ENCODE data around the gene TNNI3. TPM values are rescaled to one million over a fixed set of nuclear protein-coding genes. Genes with fewer than 3 reads are reported as not detected.

Gene TNNI3
- polyA plus RNA-seq, 1 experiment: 0.21 TPM

DNA sequence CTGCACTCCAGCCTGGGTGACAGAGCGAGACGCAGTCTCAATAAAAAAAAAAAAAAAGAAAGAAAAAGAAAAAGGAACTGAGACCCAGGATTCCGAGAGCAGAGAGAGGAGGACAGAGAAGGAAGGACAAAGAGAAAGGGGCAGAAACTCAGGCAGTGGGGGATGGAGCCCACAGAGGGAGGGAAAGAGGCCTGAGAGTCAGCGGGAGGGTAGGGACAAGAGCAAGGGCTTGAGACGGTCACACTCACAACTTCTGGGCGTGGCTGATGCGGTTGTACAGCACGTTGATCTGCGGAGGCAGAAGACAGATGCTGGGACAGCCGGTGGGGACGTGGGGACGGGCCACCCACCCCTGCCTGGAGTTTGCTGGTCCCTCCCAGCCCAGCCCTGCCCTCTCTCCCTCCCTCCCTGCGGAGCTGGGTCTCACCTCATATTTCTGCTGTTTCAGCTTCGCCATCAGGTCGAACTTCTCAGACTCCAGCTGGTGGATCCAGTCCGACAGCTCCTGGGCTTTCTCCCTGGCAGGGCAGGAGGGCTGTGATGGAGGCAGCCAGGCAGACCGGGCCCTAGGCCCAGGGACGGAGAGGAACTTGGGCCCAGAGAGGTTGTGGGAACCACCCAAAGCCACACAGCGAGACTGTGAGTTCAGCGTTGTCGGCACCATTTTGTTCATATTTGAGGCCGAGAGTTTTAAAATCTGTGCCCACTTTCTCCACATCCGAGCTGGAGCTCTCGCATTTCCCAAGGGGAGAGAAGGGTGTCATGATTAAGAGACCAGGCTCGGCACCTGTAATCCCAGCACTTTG lies 23.7 kb downstream of the TNNI3 start:
- no peak for DNase-seq (ENCODE audit: low read depth, low spot score)
- H3K27me3 ChIP-seq (ENCODE audit: control insufficient read depth, insufficient read depth, low read length): peaks cover 34% of the 10 kb centered on the region
- H3K27ac ChIP-seq (ENCODE audit: low read depth, low read length): no peak overlapping the region
- no peaks in the 10 kb centered on the region for H3K9me3 ChIP-seq (ENCODE audit: control insufficient read depth, insufficient read depth, low read length)
- H3K4me3 ChIP-seq (ENCODE audit: low read depth, low read length): no peak overlapping the region
- ChIA-PET POLR2A (no interaction called here), CTCF (interaction anchor here (0.6 to 1.4 kb wide), 3 partner anchors 45 to 499 kb away, joined by 3 to 5 read pairs (median 4); no protein-coding TSS in a partner anchor)
- TF ChIP-seq, protein P1, sequence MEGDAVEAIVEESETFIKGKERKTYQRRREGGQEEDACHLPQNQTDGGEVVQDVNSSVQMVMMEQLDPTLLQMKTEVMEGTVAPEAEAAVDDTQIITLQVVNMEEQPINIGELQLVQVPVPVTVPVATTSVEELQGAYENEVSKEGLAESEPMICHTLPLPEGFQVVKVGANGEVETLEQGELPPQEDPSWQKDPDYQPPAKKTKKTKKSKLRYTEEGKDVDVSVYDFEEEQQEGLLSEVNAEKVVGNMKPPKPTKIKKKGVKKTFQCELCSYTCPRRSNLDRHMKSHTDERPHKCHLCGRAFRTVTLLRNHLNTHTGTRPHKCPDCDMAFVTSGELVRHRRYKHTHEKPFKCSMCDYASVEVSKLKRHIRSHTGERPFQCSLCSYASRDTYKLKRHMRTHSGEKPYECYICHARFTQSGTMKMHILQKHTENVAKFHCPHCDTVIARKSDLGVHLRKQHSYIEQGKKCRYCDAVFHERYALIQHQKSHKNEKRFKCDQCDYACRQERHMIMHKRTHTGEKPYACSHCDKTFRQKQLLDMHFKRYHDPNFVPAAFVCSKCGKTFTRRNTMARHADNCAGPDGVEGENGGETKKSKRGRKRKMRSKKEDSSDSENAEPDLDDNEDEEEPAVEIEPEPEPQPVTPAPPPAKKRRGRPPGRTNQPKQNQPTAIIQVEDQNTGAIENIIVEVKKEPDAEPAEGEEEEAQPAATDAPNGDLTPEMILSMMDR (IDR thresholded peaks at IDR 0.05; ENCODE audit: low read depth, low read length): no peak

DNA sequence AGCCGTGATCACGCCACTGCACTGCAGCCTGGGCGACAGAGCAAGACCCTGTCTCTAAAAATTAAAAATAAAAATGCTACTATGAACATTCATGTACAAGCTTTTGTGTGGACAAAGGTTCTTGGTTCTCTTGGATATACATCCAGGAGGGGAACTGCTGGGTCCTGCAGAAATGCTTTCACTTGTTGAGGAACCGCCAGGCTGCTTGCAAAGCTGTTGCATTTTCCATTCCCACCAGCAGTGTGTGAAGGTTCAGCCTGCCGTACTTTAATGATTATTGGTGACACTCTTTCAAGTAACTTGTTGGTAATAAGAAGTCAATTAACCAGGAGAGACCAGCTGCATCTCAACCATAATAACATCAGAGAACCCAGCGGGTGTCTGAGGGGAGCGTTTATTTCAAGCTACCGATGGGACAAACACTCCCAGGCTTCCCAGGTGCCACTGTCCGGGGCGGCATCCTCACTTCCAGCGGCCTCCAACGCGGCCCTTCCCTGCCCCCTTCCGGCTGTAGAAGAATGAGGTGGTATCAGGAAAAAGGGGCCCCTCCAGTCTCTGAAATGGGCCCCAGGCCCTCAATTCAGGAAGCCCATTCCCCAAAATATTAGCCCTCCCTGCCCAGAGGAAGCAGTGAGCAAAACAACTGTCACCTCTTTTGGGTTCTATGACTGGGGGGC lies 24.9 kb downstream of the TNNI3 start:
- POLR2A ChIA-PET: no interaction called here
- H3K27me3 ChIP-seq (ENCODE audit: control insufficient read depth, insufficient read depth, low read length): peaks cover 31% of the 10 kb centered on the region

DNA sequence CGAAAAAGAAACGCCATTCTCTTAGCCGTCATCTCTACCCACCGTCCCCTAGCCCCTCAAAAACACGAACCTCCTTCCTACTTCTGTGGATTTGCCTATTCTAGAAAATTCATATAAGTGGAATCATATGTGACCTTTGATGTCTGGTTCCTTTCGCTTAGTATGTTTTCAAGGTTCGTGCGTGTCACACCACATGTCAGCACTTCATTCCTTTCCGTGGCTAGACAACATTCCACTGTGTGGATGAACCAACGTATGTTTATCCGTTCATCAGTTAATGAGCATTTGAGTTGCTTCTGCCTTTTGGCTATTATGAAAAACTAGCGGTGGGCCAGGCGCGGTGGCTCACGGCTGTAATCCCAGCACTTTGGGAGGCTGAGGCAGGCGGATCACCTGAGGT lies 26.1 kb downstream of the TNNI3 start:
- Histone ChIP-seq H3K27me3 (ENCODE audit: control insufficient read depth, insufficient read depth, low read length) (peaks cover 33% of the 10 kb centered on the region), H3K27ac (ENCODE audit: low read depth, low read length) (no peak overlapping the region), H3K9me3 (ENCODE audit: control insufficient read depth, insufficient read depth, low read length) (no peaks in the 10 kb centered on the region), H3K4me3 (ENCODE audit: low read depth, low read length) (no peak overlapping the region)
- TF ChIP-seq, protein P1 (IDR thresholded peaks at IDR 0.05; ENCODE audit: low read depth, low read length): no peak
- no peak for DNase-seq (ENCODE audit: low read depth, low spot score)
- CTCF ChIA-PET: interaction anchor here (0.7 to 1.5 kb wide), 3 partner anchors 9 to 339 kb away, joined by 3 to 6 read pairs (median 5); no protein-coding TSS in a partner anchor
- POLR2A ChIA-PET: no interaction called here

More for the DNA sequence above, 24.9 kb downstream of the TNNI3 start:
- no peak overlapping the region for H3K4me3 ChIP-seq (ENCODE audit: low read depth, low read length)
- CTCF ChIA-PET: interaction anchor here (0.6 to 1.5 kb wide), 3 partner anchors 8 to 500 kb away, joined by 3 to 6 read pairs (median 5); no protein-coding TSS in a partner anchor
- no peak for DNase-seq (ENCODE audit: low read depth, low spot score)
- no peaks in the 10 kb centered on the region for H3K9me3 ChIP-seq (ENCODE audit: control insufficient read depth, insufficient read depth, low read length)
- H3K27ac ChIP-seq (ENCODE audit: low read depth, low read length): no peak overlapping the region
- TF ChIP-seq, protein P1 (IDR thresholded peaks at IDR 0.05; ENCODE audit: low read depth, low read length): peak; percentile 25; the same call in 1 of the 2 replicates

DNA sequence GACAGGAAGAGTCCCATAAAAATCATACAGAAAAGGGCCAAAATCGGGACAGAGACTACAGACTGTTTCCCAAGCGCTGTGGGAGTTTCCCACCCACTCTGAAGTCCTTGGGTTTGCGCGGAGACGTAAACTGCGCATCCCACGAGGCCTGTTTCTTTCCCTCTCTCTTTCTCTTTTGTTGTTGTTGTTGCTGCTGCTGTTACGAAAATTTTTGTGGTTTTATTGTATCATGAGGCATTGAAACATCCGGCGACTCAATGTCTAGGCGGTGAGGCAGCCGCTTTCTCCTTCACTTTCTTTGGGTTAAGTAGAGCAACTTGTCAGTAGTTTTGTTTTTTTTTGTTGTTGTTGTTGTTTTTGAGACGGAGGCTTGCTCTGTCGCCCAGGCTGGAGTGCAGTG lies 38.5 kb downstream of the TNNI3 start:
- TF ChIP-seq, protein P1 (IDR thresholded peaks at IDR 0.05; ENCODE audit: low read depth, low read length): no peak
- H3K4me3 ChIP-seq (ENCODE audit: low read depth, low read length): no peak overlapping the region
- CTCF ChIA-PET: interaction anchor here (1.3 kb wide), 1 partner anchor 21 kb away, joined by 5 read pairs; no protein-coding TSS in a partner anchor
- no peak for DNase-seq (ENCODE audit: low read depth, low spot score)
- H3K9me3 ChIP-seq (ENCODE audit: control insufficient read depth, insufficient read depth, low read length): peaks cover 3% of the 10 kb centered on the region; the same call in 1 of the 2 replicates
- POLR2A ChIA-PET: no interaction called here
- H3K27me3 ChIP-seq (ENCODE audit: control insufficient read depth, insufficient read depth, low read length): peaks cover 6% of the 10 kb centered on the region
- H3K27ac ChIP-seq (ENCODE audit: low read depth, low read length): no peak overlapping the region

Measured in AG04450 (cell line).